DMS153 (cell line): Measurements from ENCODE around the gene IGSF21.
"Not testable (repeated sequence)": the region's sequence is repeated elsewhere in the genome, so short reads cannot be mapped to it uniquely, and the experiment has no call there.

Experiments used
- DNase-seq: peaks from one replicate; lab custom pipeline; 2025; lab: John Stamatoyannopoulos, UW

Gene IGSF21

DNA sequence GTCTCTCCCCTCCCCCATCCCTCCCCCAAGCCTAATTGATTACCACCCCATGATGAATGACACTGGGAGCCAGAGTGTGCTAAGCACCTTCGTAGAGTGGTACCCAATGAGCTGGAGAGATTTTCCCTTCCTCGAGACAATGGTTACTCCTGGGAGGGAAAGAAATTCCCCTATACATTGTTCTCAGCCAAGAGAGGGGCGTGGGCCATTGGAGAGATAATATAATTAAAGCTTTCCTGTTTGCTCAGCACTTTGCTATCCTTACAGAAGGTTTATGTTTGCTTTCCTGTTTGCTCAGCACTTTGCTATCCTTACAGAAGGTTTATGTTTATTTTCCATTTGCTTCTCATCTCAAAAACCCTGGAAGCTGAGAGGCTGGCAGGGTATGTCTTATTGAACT lies 247.0 kb downstream of the IGSF21 start:
- peak; percentile 15 for DNase-seq

DNA sequence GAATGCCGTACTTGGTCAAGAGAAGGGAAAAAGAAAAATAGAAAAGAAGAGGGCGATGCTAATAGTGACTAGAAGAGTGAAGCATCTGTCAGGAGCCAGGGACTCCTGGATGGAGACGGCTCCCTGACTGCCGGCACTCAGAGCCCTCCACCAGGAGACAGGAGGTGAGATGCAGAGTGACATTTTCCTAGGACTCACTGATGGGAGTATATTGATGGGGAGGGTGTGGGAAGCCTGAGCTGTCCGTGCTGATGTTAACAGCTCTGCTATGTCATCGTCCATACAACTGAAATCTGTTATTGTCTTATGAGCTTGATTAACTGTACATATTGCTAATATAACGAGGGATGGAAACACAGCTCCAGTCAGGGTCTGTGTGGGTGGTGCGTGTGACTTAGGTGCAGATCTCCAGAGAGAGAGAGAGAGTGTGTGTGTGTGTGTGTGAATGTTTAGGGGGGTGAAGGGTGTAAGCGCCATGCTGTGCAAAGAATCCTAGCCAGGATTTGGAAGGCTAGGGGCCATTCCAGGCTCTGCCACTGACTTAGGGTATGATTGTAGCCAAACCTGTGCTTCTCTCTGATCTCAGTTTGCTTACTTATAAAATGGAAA lies 250.1 kb downstream of the IGSF21 start:
- DNase-seq = no peak

DNA sequence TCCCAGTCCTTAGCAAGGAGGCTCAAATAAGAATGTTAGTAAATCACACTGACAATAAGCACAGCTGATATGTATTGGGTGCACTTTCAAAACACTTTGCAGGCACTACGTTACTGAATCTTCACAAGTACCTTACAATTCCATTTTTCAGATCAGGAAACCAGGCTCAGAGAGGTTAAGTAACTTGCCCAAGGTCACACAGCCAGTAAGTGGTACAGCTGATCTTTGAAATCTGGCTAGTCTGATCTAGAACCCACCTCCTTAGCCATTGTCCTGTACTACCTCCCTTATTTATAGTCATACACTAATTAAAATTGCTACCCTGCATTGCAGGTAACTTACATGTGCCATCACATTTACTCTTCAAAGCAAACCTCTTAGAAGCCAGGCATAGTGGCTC lies 251.0 kb downstream of the IGSF21 start:
- no peak for DNase-seq

DNA sequence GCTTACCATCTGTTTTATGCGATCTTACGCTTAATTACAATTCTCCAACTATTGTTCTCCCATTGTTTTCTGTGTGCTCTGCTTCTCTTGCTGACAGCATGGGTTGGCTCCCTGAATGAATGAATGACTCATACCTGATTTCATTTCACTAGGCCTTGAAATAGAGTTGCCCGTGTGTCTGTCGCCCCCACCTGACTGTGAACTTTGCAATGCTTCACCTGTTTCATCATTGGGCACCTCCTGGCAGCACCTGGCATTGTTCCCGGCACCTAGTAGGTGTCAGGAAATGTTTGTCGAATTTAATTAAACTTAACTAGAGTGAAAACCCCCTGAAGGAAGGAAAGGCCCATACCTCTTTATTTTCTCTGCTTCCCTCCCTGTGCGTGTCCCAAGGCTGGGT lies 252.7 kb downstream of the IGSF21 start:
- DNase-seq = no peak

DNA sequence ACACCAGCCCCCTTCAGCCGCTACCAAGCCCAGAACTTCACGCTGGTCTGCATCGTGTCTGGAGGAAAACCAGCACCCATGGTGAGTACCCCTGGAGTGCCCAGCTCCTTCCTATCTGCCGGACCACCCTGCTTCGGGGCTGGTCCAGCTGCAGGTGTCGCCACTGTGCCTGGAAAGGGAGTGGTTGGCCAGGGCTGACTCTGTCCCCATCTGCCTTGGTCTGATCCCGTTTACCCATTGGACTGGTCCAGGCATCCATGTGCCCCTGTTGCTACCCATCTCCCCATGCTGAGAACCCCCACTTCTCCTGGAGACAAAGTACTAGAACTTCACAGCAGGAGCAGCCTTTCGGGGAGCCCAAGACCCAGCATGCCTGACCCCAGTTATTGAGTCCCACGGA lies 254.6 kb downstream of the IGSF21 start:
- DNase-seq = no peak

DNA sequence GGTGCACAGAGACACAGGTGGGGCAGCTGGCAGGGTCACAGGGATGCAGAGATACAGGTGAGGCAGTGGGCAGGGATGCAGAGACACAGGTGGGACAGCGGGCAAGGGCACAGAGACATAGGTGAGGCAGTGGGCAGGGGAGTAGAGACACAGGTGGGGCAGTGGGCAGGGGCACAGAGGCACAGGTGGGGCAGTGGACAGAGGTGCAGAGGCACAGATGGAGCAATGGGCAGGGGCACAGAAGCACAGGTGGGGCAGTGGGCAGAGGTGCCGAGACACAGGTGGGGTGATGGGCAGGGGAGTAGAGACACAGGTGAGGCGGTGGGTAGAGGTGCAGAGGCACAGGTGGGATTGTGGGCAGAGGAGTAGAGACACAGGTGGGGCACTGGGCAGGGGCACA lies 255.8 kb downstream of the IGSF21 start:
- DNase-seq = no peak

DNA sequence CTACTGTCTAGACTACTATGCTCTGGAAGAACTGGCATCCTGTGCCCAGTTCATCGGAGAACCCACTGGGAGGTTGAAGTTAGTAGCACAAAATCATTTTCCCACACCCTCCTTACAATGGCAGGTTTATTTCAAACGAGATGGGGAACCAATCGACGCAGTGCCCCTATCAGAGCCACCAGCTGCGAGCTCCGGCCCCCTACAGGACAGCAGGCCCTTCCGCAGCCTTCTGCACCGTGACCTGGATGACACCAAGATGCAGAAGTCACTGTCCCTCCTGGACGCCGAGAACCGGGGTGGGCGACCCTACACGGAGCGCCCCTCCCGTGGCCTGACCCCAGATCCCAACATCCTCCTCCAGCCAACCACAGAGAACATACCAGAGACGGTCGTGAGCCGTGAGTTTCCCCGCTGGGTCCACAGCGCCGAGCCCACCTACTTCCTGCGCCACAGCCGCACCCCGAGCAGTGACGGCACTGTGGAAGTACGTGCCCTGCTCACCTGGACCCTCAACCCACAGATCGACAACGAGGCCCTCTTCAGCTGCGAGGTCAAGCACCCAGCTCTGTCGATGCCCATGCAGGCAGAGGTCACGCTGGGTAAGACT lies 257.6 kb downstream of the IGSF21 start:
- DNase-seq = no peak

DNA sequence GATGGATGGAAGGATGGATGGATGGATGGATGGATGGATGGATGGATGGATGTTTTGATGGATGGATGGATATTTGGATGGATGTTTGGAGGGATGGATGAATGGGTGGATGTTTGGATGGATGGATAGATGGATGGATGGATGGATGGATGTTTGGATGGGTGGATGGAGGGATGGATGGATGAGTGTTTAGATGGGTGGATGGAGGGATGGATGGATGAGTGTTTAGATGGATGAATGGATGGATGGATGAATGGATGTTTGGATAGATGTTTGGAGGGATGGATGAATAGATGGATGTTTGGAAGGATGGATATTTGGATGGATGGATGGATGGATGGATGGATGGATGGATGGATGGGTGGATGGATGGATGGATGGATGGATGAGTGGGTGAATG lies 264.9 kb downstream of the IGSF21 start:
- not testable (repeated sequence) for DNase-seq

DNA sequence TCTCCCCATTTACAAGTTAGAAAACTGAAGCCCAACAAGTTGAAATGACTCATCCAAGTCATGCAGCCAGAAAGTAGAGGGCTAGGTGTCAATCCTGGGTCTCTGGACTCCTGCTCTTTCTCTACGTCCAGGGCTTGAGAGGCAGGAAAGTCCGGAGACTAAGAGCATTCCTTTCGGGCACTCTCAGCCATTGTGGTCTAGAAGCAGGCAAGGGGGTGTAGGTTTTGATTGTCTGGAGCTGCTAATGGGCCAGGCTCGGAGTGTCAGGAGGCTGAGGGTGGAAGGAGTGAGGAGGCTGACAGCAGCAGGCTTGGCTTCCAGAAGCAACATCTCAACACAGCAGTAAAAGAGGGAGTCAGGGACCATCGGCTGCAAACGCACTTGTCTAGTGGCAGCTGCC lies 265.6 kb downstream of the IGSF21 start:
- DNase-seq = no peak

DNA sequence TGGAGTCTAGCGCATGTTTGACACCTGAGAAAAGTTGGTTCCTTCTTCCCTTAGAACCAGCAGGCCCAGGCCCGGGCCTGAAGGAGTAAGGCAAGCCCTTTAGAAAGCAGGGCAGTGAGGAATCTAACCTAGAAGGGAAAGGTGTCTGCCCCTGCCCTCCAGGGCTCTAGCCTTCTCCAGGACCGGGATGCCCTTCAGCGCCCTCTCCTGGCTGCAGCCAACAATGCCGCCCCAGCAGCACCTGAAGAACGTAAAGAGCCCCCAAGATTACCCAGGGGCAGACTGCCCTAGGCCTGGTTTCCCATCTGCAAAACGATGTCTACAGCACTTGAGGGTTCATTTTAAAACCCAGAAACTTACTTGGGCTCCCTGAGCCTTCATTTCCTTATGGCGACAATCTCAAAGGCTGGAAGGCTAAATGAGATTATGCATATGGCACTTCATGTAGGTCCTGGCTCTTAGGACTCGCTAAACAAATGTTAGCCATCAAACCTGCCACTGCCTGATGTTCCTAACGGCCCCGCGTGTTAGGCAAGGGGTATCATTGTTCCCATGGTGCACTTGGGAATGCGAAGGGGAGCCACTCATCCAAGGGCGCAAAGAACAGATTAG lies 266.4 kb downstream of the IGSF21 start:
- no peak for DNase-seq

DNA sequence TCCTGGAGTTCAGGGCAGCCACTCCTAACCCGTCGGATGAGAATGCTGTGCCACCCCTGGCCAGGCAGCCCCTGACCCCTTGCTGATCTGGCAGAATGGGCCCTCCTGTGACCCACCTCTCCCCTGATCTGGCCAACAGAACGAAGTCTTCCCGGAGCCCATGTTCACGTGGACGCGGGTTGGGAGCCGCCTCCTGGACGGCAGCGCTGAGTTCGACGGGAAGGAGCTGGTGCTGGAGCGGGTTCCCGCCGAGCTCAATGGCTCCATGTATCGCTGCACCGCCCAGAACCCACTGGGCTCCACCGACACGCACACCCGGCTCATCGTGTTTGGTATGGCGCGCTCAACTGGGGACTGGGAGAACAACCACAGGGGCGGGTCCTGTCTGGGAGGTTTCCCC lies 269.1 kb downstream of the IGSF21 start:
- DNase-seq = no peak

DNA sequence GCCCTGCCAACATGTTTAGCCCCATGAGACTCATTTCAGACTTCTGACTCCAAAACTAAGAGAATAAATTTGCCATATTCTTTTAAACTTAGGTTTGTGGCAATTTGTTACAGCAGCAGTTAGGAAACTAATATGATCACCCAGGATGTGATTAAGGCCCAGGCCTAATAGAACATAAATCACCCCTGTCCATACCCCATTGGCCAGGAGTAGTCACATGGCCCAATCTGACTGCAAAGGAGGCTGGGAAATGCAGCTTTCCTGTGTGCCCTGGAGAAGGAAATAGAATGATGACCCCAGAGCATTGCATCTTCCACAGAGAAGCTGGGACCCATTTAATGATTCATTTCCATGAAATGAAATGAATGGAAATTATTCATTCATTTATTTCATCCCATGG lies 272.7 kb downstream of the IGSF21 start:
- DNase-seq = no peak

DNA sequence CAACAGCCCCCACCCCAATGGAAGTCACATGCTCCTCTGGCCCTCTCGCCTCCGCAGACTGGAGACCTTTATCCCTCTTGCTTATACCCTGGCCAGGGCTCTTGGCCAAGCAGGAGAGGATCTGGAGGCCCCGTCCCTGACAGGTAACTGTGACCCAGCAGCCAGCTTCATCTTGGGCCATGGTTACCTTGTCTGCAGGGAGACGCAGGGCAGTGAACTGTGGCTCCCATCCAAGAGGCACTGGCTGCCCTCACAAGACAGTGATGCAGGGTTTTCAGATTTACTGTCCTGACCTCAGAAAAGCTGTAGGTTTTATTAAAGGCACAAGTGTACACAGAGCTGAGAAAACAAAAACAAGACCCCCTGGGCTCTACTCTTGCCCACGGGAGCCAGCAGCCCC lies 276.5 kb downstream of the IGSF21 start:
- no peak for DNase-seq

DNA sequence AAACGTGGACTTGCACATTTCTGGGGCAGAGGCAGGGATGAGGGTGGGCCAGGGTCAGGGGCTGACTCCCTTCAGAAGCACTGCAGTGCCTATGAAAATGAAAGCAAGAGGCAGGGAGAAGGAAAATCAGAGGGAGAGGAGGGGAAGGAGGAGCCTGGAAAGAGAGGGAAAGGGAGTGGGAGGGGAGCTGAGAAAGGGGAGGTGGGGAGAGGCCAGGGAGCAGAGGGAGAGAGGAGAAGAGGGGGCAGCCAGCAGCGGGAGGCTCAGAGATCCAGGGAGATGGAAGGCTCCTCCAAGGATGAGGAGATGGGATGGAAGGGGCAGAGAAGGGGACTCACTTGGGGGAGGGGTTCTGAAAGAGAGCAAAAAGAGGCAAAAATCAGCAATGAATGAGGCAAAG lies 276.9 kb downstream of the IGSF21 start:
- no peak for DNase-seq

DNA sequence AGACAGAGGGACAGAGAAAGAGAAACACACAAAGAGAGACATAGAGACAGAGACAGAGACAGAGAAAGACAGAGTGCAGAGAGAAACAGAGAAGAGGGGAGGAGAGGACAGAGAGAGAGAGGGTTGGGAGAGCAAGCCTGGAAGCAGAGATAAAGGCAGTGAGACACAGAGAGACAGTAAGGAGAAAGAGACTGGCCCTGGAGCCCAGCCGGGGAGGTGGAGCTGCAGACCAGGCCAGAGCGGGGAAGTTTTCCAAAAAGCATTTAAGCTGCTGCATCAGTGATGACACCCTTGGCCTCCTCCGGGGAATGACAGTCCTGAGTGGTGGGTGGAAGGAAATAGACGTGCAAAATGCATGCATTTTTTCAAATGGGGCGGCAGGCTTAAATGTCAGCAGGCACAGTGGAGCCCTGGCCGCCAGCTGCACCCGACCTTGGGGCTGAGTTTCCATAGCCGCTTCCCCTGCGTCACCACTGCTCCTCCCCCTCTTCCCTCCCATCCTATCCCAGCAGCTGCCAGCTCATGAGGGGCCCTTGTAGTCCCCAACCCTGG lies 277.7 kb downstream of the IGSF21 start:
- no peak for DNase-seq

DNA sequence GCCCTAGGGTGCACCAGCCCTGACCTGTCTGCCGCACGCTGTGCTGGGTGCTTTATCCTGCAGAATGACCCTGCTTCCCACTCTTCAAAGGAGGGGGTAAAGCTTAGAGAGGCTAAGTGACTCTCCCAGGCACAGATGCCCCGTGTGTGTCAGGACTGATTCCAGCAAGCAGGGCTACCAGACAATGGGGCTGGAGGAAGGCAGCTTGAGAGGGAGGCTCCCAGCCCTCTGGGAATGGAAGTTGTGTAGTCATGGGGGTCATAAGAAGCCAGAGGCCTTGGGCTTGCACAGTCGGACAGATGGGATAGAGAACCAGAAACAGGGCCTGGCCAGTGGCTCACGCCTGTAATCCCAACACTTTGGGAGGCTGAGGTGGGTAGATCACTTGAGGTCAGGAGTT lies 279.0 kb downstream of the IGSF21 start:
- no peak for DNase-seq

DNA sequence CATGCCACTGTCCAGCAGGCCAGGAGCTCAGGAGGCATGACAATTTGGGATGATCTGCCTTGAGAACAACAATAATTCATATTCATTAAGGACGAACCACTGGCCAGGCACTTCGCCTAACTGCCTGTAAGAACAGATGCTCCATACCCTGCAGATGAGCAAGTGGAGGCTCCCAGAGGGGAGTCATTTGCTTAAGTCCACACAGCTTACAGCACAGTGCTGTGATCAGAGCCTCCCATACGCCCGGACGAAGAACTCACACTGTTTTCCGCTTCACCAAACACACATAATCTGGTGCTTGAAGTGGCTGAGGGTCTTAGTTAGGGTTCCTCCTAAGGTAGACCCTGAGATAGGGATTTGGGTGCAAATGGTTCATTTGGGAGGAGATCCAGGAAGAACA lies 279.7 kb downstream of the IGSF21 start:
- no peak for DNase-seq

DNA sequence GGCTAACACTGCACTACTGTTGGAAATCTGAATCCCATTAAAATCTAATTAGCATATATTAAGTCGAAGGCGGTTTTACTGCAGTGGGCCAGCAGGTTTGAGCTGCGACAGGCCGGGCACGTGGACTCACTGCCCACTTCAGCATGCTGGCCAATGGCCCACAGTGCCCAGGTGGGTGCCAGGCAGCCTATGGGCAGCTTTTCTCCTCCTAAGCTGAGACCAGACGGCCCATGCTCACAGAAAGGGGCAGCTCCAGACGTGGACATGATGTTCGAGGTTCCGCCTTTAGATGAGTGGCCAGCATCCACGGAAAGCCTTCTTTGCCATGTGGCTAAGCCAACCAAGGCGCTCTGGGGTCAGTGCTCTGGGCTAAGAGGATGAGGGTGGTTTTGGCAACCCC lies 283.4 kb downstream of the IGSF21 start:
- DNase-seq = no peak

DNA sequence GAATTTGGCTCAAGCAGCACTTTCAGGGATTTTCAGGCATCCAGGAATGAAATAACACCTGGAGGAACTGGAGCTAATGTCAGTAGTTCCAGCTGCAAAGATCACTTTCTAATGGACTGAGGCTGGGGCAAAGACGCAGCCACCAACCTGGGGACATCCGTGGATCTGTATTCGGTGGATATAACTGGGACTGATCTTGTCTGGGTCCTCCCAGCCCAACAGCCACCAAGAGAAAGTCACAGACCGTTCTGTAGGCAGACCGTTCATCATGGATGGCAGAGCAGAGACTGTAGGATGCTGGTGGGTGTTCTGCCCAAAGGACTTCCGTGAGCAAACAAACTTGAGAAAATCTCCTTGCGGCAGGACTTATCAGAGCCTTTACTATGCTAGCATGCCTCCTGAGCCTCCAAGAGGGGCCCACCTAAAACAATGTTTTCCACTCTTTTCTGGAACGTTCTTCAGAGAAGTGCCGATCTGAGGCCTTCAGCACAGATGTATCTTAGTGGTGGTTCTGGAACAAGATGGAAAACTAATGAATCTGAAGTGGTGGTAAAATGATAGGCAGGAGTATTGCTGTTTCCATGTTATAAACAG lies 287.1 kb downstream of the IGSF21 start:
- DNase-seq = no peak

DNA sequence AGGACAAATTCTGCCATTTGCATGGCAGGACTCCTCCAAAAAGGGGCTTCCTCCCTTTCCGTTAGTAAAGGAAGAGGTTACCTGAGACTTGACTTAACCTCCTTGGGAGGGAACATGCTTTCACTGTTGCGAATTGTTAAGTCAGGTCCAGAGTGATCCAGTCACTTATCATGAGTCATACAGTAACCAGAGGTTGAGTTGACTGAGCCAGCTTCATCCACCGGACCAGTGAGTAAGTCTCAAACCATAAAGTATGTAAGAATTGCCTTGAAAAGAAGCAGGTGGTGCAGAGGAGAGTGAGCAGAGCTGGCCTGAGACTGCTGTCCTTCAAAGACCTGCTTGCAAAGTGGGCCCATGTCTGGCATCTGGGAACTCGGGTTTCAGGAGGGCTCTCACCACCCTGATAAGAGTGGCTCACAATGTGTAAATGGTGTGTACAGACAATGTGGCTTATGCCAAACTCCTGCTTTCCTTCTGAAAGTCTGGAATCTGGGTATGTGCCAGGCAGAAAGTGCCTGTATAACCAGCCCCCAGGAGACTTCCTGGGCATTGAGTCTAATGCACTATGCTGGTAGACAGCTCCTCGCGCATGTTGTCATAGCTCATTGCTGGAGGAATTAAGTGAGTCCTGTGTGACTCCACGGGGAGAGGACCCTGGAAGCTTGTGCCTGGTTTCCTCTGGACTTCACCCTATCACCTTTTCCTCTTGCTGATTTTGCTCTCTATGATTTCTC lies 288.8 kb downstream of the IGSF21 start:
- DNase-seq = no peak

DNA sequence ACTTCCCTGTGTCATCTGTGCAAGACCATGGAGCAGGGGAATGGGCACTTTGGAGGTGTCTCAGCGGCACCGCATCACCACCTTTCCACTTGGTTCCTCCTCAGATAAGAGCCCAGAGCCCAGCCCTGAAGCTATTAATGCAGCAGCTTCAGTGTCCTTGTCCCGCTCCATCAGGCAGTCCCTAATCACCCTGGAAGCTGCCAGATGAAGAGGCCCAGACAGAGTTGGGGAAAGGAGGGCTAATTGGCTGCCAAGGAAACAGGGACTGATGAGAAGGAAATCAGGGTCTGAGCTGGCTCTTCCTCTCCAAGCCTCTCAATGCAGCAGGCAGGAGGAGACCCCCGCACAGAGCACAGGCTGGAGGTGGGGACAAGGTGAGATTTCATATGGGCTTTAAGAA lies 290.0 kb downstream of the IGSF21 start:
- DNase-seq = no peak

DNA sequence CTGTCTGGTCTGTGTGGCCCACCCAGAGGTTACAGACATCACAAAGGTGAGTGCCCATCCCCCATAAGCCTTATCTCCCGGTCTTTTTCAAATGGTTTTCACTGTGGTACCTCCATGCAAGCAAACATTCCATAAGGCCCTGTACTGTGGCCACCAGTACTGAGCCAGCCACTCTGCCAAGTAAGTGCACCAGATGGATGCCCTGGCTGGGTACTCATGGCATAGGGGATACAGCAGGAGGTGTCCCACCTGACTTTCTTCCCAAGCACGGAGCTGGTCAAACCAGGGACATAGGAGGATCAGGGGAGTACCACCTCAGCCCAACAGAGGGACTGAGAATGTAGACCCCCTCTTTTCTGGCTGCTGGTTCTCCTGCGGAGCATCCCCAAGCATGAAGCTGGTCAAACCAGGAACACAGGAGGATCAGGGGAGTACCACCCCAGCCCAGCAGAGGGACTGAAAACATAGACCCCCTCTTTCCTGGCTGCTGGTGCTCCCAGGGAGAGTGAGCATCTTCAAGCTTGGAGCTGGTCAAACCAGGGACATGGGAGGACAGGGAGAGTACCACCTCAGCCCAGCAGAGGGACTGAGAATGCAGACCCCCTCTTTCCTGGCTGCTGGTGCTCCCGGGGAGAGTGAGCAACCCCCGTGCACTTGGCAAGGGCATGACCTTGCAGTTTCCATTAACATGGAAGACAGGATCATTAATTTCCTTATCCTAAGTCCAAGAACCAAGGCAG lies 291.4 kb downstream of the IGSF21 start:
- DNase-seq = no peak
